ENCODE results near the gene CALML5.

GRCh38 chr10:5538446-5538845 lies 39.1 kb upstream of the CALML5 start:
- TF ChIP-seq EZH2 (IDR thresholded peaks at IDR 0.05) (no peak), POLR2AphosphoS5 (IDR thresholded peaks at IDR 0.05; ENCODE audit: borderline replicate concordance, low read depth, low read length) (no peak)

Data from SK-N-MC (cell line).